Activated naive CD4-positive, alpha-beta T cell treated with anti-CD3 and anti-CD28 coated beads, Interleukin-2, amount 50 U/mL, for 72 hours (primary cell): ENCODE data around the gene CALCR. TPM values are rescaled to one million over a fixed set of nuclear protein-coding genes. Genes with fewer than 3 reads are reported as not detected.
"Not testable (repeated sequence)": the region's sequence is repeated elsewhere in the genome, so short reads cannot be mapped to it uniquely, and the experiment has no call there.

Source experiments
- ATAC-seq, 2 donors: fragments of 150-1000 bp; cut with Tn5 transposase; 2 replicates each; pipeline ENCODE4 v1.10.0; 2021; ENCODE audit warnings: mild to moderate bottlenecking in 2 of 2, moderate library complexity in 2 of 2
- DNase-seq, 2 donors: peaks; one replicate each; pipeline ENCODE4 v3.0.0; 2021 to 2022; ENCODE audit warnings: low spot score in 2 of 2
- H3K27ac Mint-ChIP-seq, 2 donors: one replicate each; pipeline ENCODE4 v1.8.0; 2022; ENCODE audit warnings: mild to moderate bottlenecking in 2 of 2, mixed read lengths in 2 of 2
- H3K36me3 Mint-ChIP-seq, 2 donors: one replicate each; pipeline ENCODE4 v1.8.0; 2022; ENCODE audit warnings: mixed read lengths in 2 of 2
- H3K9me3 Mint-ChIP-seq, 2 donors: one replicate each; pipeline ENCODE4 v1.8.0; 2022; ENCODE audit warnings: mixed read lengths in 2 of 2
- total RNA-seq, 2 donors: library from RNA; stranded (reverse); gene quantifications; one replicate each; pipeline ENCODE4 v1.2.3, GENCODE V29; 2022

Gene CALCR
- total RNA-seq, 2 donors from 2014 or later, result not detected

DNA sequence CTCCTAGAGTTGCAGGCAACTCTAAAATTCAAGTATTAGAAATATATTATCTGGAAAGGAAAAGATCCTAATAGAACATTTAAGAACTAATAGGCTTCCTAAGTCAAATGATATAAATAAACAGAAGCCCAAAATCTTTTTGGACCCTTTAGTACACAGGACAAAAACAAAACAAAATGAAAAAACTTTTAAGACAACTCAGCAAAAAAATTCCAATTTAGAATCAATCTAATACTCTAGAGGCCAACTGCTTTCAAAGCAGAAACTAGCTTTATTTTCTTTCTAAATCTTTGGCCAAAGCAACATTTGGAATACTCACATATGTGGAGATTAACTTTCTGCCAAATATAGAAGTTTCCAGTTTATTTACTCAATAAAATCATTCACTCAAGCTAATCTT lies 65.2 kb downstream of the CALCR start:
- Mint-ChIP-seq H3K27ac (no peak overlapping the region), H3K9me3 (peaks cover 0 to 5% of the 10 kb centered on the region in 2 donors), H3K36me3 (no peaks in the 10 kb centered on the region)
- ATAC-seq (no peak), DNase-seq (no peak)

DNA sequence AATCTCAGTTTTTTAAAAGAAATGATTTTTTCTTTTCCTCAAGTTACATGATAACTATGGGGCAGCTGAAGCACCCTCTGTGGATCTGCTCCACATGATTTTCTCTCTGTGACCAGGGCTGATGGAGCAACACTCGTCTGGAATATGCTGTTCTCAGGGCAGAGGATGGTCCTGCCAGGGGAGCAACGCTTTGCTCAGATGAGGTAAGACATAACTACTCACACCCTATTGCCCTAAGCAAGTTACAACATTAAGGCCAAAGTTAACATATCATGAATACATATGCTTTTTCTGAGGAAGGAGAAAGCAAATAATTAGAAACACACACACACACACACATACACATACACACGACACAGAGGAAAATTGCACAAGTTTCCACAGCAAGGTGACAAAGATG lies 71.4 kb downstream of the CALCR start:
- Mint-ChIP-seq H3K27ac (no peak overlapping the region), H3K36me3 (no peaks in the 10 kb centered on the region), H3K9me3 (peaks cover 0 to 5% of the 10 kb centered on the region in 2 donors)
- ATAC-seq, result no peak
- DNase-seq, result no peak

DNA sequence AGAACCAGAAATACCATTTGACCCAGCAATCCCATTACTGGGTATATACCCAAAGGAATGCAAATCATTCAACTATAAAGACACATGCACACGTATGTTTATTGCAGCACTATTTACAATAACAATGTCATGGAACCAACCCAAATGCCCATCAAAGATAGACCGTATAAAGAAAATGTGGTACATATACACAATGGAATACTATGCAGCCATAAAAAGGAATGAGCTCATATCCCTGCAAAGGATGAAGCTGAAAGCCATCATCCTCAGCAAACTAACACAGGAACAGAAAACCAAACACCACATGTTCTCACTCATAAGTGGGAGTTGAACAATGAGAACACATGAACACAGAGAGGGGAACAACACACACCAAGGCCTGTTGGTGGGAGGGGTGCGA lies 82.7 kb downstream of the CALCR start:
- not testable (repeated sequence) for DNase-seq, H3K27ac Mint-ChIP-seq, ATAC-seq, H3K36me3 Mint-ChIP-seq
- H3K9me3 Mint-ChIP-seq, result peaks cover 4 to 17% of the 10 kb centered on the region in 2 donors

DNA sequence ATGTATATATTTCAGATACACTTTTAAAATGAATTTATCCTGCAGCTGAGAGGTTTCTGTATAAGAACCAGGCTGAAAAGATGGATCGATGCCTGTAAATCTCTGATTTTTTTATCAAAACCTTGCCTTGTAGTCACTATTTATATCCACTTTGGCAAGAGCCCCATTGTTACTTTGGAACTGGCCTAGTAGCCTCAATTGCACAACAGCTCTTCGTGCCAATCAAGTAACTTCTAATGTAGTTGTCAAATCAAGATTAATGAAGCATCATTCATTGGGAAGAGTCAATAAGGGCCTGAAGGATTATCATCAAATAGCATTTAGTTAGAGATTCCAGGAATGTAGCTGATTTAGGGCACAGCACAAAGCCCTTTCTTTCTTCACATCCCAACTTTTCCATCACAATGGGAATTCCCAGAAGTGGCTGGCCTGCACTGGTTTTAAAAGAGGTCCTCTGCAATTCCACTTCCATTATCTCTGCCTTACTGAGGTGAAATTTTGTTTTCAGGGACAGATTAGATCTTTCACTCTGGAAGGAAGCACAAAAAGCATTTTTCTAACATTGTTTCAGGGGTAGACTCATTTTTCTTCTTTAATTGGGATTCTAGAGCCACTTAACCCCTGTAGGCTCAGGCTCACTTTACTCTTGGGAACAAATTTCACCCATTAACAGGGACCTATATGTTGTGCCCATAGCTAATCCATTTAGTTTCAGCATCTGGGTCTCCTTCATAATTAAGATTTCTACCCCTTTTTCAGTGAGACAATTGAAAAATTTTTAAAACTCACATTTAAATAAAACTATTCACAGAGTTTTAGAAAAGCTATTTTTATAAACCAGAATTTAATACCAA lies 97.8 kb downstream of the CALCR start:
- DNase-seq, result no peak
- Mint-ChIP-seq H3K27ac (no peak overlapping the region), H3K36me3 (no peaks in the 10 kb centered on the region), H3K9me3 (no peaks in the 10 kb centered on the region)
- no peak for ATAC-seq

DNA sequence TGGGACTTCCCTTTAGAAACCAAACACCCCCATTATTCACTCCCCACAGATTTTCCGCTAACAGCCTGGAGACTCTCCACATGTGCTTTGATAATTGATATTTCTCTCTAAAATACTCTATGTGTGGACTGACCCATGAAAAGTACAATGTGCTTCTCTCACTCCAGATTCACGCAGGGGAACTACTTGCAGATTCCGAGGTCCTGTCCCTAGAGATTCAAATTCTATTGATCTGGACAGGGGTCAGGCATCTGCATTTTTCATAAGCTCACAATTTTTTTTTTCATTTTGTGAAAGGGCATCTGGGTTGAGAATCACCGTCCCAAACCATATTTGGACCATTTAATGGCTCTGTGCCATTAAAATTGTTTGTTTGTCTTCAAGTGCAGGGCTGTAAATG lies 98.7 kb downstream of the CALCR start:
- H3K27ac Mint-ChIP-seq, result no peak overlapping the region
- ATAC-seq, result no peak
- no peak for DNase-seq
- no peaks in the 10 kb centered on the region for H3K36me3 Mint-ChIP-seq
- H3K9me3 Mint-ChIP-seq, result no peaks in the 10 kb centered on the region

DNA sequence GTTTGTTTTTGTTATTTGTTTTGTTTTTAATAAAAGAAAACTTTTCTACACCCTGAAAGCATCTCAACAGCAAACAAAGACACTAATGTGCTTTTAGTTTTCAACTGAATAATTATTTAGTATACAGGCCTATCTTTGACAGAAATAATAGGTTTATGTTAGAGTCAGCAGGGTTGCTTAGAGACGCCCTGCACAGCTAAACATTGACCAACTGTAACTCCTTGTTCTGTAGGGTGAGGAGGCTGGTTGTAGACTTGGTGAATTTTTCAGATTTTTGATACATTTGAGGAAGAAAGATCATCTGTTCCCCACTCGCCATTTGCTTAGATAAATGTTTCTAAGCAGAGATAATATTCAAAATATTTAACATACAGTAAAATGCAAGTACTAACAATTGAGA lies 103.1 kb downstream of the CALCR start:
- no peak overlapping the region for H3K27ac Mint-ChIP-seq
- no peak for DNase-seq
- no peak for ATAC-seq
- H3K36me3 Mint-ChIP-seq, result no peaks in the 10 kb centered on the region
- H3K9me3 Mint-ChIP-seq, result no peaks in the 10 kb centered on the region

DNA sequence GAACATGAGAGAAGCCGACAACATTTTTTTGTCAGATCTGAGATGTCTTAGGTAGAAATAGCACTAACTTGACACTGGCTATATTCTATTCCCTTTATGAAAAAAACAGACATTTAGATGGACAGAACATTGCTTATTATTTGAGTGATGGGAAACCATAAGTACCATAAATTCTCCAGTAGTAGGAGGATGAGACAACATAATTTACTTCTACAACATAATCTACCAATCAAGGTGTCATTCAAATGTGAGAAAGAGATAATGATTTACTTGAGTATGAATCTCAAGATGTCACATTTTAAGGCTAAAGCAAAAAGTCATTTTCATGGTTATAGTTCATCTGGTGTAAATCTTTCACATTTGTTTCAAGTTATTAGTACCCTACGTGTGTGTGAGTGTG lies 110.8 kb downstream of the CALCR start:
- Mint-ChIP-seq H3K27ac (no peak overlapping the region), H3K9me3 (no peaks in the 10 kb centered on the region), H3K36me3 (no peaks in the 10 kb centered on the region)
- DNase-seq, result no peak
- ATAC-seq, result no peak

DNA sequence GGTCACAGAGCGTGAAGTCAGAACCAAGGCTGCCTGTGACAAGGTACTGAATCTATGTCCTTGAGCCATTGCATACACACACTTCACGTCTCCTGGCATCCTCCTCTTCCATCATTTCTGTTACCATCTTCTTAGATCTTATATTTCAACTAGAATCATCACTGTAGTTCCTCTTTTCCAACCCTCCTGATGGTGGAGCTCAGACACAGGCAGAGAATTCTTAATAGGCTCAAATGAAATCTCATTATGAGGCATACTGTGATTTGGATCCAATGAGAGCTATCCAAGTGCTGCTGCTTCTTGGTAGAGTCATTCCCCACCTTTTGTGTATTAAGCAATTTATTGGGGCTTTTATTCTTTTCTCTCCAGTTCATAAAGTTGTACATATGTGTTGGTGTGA lies 113.2 kb downstream of the CALCR start:
- H3K9me3 Mint-ChIP-seq, result no peaks in the 10 kb centered on the region
- no peak overlapping the region for H3K27ac Mint-ChIP-seq
- no peaks in the 10 kb centered on the region for H3K36me3 Mint-ChIP-seq
- ATAC-seq (no peak), DNase-seq (no peak)

DNA sequence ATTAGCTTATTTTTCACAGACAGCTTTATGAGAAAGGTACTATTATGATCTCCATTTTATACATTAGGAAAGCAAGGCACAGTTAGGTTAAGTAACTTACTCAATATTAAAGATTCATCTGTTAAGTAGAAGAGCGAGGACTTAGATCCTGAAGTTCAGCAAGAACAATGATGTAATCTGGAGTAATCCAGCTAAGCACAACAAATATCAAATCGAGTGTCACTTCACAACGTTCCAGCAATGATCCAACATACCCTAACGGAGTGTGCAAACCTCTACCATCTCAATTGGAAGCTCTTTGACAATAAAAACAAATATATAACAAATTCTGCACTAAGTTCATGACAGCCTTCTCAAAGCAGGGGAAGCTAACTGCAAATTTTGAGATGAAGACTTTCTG lies 121.3 kb downstream of the CALCR start:
- no peak for DNase-seq
- no peaks in the 10 kb centered on the region for H3K9me3 Mint-ChIP-seq

DNA sequence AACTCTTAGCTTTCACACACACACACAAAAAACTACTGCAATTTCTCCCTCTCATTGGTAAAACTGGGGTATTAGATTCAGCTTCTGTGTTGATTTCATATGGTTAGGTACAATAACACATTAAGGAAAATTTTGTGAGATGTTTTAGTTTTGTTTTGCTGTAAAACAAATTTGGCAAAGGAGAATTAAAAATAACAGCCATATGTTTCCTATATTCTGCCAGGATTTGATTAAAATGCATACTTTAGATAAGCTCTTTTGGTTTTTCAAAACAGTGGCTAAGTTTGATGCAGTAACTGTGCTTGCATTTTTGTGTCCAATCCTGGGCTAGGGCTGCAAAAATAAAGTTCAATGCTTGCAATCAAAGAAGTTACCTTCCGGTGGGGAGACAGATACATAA lies 126.3 kb downstream of the CALCR start:
- DNase-seq (no peak), ATAC-seq (no peak)
- Mint-ChIP-seq H3K36me3 (no peaks in the 10 kb centered on the region), H3K9me3 (no peaks in the 10 kb centered on the region), H3K27ac (no peak overlapping the region)

More for the DNA sequence above, 121.3 kb downstream of the CALCR start:
- no peak for ATAC-seq
- H3K36me3 Mint-ChIP-seq, result no peaks in the 10 kb centered on the region
- H3K27ac Mint-ChIP-seq, result no peak overlapping the region

DNA sequence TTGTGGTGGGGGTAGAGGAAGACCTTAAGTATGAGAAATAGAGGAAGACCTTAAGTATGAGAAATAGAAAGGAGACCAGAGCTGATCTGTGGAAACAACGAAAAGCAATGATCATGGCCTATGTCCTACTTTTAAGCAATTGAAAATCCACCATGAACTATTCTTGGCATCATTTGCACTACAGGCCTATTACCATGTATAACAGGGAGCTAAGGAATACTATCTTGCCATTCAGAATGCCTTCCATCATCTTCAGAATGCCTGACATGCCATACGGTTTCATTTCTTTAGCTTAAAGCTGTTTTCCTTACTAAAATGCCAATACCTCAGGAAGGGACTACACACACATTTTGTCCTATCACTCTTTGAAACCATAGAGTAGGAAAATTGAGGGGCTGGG lies 127.0 kb downstream of the CALCR start:
- ATAC-seq (no peak), DNase-seq (no peak)
- Mint-ChIP-seq H3K9me3 (no peaks in the 10 kb centered on the region), H3K36me3 (no peaks in the 10 kb centered on the region), H3K27ac (no peak overlapping the region)

DNA sequence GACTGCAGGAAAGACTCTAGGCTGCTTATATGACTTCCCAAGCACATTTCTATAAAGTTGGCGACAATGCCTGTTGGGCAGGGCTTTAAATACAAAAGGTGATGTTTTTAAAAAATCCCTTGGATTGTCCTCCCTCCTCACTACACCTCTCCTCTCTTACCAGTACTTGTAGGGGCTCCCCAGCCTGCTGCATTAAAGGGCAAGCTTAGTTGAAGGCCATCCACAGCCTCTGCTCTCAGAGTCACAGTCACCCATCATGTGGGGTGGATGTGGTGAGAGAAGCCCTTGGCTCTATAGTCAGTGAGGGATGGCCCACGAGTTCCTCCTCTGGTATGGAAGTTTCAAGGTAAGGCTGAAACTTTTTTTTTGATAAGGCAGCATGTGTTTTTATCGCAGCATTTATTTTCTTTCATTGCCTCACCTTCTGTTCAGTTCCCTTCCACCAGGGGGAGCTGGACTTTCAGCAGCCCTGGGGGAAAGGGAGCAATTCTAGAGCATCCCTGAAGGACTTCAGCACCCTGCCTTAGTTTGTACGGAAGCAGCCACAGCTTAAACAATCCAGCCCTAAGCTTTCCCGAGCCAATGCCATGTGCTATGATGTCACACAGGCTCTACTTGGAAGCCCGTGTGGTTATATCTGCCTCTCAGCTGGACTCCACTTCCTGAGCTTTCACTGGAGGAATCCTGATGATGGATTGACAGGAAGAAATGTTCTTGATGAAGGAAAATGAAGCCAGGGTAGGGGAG lies 131.9 kb downstream of the CALCR start:
- peak in 1 of 2 donors; percentile 54 for DNase-seq
- no peaks in the 10 kb centered on the region for H3K36me3 Mint-ChIP-seq
- no peak overlapping the region for H3K27ac Mint-ChIP-seq
- H3K9me3 Mint-ChIP-seq, result no peaks in the 10 kb centered on the region
- peak in 1 of 2 donors; percentile 65 for ATAC-seq

DNA sequence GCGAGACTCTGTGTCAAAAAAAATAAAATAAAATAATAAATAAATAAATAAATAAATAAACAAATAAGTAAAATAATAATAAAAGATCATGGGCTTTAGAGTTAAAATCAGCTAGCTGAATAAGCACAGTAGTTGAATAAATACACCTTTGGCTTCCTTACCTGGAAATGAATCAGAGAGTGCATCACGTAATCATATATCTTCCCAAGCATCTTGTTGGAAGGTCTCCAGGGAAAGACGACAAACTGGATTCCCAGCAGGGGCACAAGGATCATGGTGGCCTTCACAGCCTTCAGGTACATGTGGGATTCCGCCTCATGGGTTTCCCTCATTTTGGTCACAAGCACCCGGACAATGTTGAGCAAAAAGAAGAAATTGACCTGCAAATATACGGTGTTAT lies 138.7 kb downstream of the CALCR start:
- no peaks in the 10 kb centered on the region for H3K9me3 Mint-ChIP-seq
- no peaks in the 10 kb centered on the region for H3K36me3 Mint-ChIP-seq
- H3K27ac Mint-ChIP-seq, result no peak overlapping the region
- DNase-seq (no peak), ATAC-seq (no peak)

DNA sequence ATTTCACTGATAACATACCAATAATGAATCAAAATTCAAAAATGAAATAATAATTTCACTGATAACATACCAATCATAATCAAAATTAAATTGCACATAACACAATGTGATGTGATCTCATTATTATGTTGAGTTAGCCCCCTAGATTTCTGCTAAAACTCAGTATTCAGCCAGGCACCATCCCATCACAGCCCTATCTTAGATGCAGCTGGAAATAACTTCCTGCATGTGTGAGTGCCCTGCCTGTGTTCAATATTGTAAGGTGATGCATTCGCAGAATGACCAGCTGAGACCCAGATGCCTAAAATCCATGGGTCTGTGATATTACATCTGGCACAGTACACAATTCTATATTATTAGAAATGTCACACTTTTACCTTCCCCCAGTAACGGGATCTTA lies 142.4 kb downstream of the CALCR start:
- H3K9me3 Mint-ChIP-seq, result no peaks in the 10 kb centered on the region
- H3K27ac Mint-ChIP-seq, result no peak overlapping the region
- no peaks in the 10 kb centered on the region for H3K36me3 Mint-ChIP-seq
- DNase-seq, result no peak
- ATAC-seq, result no peak

DNA sequence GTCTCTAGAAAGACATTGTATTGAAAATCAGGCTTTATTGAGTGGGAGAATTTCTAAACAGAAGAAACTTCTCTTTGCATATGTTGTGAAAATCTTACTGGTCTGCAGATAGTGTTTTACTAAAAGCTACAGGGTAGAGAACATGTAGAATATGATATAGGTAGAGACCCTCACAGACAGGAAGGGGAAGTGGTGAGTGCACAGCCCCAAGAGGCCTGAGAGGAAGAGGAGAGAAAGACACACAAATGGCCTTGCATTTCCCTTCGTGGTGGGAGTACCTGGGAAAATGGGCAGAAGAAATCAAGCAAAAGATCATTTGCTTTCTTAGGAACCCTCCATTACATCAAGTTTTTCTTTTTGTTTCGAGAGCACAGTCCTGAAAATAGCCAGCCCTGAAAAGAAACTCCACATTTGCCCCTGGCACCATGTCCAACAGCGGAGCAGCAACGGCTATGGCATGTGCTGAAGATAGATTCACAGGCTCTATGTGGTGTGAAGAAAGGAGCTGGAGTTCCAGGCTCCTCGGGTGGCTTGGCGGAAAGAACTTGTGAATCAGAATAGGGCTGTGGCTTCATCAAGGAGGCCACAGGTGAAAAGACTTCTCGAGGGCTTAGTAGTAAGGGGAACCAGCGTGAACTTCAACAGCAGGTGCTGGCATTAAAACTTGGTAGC lies 143.5 kb downstream of the CALCR start:
- DNase-seq (no peak), ATAC-seq (no peak)
- Mint-ChIP-seq H3K9me3 (no peaks in the 10 kb centered on the region), H3K27ac (no peak overlapping the region), H3K36me3 (no peaks in the 10 kb centered on the region)

DNA sequence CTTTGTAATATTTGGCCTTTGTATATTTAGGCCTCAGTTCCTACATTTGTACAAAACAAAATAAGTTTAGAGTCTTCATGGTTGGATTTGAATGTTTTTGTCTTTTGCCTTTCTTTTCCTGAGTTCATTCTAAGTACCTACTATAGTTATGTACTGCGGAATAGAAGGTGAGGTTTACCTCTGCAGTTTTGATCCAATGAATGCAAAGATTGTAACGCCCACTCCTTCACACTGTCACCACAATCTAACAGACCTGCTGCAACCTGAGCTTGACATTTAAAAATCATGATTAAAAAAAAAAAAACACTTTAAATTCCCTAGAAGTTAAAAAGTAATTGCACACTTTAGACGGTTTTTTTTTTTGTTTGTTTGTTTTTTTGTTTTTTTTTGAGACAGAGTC lies 145.0 kb downstream of the CALCR start:
- H3K9me3 Mint-ChIP-seq, result no peaks in the 10 kb centered on the region
- ATAC-seq (no peak), DNase-seq (no peak)
- no peaks in the 10 kb centered on the region for H3K36me3 Mint-ChIP-seq
- H3K27ac Mint-ChIP-seq, result no peak overlapping the region

DNA sequence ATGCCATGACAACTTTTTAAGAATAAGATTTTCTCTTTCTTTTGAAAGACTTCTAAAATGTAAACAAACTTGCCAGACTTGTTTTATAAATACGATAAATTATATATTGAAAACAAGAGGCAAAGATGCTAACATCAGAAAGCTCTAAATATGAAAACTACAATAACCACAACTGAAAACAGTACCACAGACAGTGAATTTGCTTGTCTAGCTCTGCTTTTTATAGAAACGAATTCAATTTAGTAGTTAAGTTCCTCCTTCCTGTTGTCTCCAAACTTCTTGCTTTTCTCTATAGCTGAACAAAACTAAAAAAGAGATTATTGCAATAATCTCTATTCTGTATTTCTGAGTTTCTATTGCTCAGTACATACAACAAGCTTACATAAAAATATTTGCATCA lies 147.4 kb downstream of the CALCR start:
- H3K27ac Mint-ChIP-seq, result no peak overlapping the region
- no peaks in the 10 kb centered on the region for H3K9me3 Mint-ChIP-seq
- no peaks in the 10 kb centered on the region for H3K36me3 Mint-ChIP-seq
- ATAC-seq (no peak), DNase-seq (no peak)
